ENCODE data around the gene IPPK.

GRCh38 chr9:92718086-92719001 is 48.4 kb upstream of the IPPK start:
- no peak for TF ChIP-seq GATA2 (IDR thresholded peaks at IDR 0.05; ENCODE audit: low read depth, low read length)
- no peak for TF ChIP-seq GATA3 (IDR thresholded peaks at IDR 0.05; ENCODE audit: low read depth, low read length)
